ENCODE data around the gene SPINK1.
A peak's percentile ranks its signal among the peaks of the same experiment; 100 is the strongest.

The SPINK1 gene

DNA sequence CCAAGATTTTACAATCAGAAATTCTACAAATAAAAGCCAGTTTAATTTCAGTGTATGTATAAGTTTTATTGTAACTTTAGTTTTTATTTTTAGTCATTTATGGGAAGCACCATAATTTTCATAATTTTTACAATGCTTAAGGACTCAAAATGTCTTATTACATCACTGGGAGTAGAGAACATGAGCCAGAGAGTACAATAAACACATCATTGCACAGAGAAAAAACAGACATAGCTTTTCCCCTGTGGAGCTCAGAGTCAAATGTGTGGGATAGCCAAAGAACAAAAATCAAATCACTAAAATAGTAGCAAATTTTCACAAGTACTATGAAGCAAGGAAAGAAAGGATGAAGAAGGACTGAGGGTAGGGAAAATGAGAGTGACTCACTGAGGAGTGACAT lies 43.4 kb downstream of the SPINK1 start:
- TF ChIP-seq GATA3 (IDR thresholded peaks at IDR 0.05; ENCODE audit: low read depth, low read length): no peak
- no peak for TF ChIP-seq GATA2 (IDR thresholded peaks at IDR 0.05; ENCODE audit: low read depth, low read length)

DNA sequence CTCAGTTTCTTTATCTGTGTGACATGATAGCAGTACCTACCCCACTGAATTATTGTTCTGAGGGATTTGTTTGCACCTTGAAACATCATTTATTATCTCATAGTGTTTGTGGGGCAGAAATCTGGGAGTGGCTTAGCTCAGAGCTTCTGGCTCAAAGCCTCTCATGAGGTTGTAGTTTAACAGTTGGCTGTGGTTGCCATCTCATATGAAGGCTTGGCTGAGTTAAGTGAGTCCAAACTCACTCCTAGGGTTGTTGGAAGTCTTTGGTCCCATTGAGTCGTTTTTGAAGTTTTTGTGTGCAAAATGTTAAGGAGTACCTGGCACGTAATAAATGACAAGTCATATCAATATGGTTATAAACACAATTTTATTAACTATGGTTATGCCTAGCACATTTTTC lies 45.3 kb downstream of the SPINK1 start:
- TF ChIP-seq GATA2 (IDR thresholded peaks at IDR 0.05; ENCODE audit: low read depth, low read length): no peak

DNA sequence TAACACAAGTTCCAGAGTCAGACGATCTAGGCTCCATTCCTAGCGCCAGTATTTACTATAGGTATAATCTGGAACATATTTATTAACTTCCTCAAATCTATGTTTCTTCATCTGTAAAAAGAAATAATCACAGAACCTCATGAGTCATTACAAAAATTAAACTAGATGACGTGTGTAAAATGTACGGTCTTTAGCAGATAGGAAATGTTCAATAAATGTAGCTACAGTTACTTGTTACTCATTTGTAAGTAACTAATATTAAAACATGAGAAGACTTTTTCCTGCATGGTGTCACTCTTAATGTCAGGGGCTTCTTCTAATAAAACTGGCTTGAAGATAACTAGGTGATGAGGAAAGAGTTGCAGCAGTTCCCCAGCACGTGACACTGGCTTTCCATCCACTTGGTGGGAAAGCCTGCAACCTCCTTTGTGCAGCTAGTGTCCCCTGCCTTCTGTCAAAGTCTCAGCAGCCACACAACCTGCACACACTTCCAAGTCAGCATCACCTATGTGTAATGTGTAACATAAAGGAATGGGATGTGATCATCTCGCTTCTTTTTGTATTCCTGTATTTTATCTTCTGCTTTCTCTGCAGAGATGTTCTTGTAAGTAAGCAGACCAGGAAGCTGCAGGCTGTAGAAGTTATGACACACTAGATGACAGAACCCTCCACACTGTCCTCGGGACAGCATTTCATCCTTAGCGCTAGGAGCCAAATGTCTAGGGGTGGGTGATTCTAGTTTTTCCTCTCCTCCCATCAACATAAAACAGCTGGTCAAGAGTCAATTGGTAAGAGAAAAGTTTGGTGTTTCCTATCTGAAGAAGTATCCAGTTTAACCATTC lies 47.1 kb downstream of the SPINK1 start:
- no peak for TF ChIP-seq GATA3 (IDR thresholded peaks at IDR 0.05; ENCODE audit: low read depth, low read length)
- no peak for TF ChIP-seq GATA2 (IDR thresholded peaks at IDR 0.05; ENCODE audit: low read depth, low read length)

DNA sequence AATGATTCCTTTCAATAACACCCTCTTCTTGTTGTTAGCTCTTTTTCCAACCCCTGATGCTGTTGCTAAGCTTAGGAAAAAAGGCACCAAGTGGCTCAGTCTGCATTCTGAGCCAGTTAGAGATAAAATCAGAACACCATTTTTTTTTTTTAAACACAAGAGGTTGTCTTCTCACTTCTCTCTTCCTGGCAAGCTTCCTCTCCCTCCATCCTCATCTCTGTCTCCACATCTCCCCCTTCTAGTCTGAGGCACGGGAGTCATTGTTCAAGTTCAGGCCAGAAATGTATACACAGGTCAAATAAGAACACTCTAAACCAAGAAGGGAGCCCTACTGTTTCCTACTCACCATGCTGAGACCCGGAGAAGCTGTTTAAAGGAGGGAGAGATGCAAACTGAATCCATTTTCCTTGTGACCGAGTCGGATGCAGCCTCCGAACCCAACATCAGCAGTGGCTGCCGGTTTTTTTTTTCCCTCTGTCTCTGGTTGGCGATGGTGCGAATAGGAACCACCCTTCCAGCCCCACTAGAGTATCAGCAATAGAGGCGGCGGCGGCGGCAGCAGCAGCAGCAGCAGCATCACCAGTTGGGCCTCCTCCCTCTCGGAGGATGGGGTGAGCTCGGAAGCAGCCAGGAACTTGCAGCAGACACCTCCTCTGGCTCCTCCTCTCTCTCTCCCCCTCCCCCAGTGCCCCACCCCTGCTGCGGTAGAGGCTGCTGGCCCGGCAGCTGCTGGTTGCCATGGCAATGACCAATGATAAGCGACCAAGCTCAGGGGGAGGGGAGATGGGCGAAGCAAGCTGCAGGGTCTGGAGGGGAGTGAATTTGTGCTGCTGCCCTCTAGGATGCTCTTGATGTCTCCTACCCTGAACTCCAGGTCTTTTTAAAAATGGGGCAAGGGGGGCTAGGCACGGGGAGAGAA lies 49.1 kb downstream of the SPINK1 start, which contains the start of gene JAKMIP2:
Gene JAKMIP2 (minus strand): TSS at position 619 of the 919 bp plus-strand sequence. CDS start 110,922 bp downstream, outside the sequence.
- TF ChIP-seq GATA3 (IDR thresholded peaks at IDR 0.05; ENCODE audit: low read depth, low read length) (peak; percentile 64), GATA2 (IDR thresholded peaks at IDR 0.05; ENCODE audit: low read depth, low read length) (peak; percentile 80)

DNA sequence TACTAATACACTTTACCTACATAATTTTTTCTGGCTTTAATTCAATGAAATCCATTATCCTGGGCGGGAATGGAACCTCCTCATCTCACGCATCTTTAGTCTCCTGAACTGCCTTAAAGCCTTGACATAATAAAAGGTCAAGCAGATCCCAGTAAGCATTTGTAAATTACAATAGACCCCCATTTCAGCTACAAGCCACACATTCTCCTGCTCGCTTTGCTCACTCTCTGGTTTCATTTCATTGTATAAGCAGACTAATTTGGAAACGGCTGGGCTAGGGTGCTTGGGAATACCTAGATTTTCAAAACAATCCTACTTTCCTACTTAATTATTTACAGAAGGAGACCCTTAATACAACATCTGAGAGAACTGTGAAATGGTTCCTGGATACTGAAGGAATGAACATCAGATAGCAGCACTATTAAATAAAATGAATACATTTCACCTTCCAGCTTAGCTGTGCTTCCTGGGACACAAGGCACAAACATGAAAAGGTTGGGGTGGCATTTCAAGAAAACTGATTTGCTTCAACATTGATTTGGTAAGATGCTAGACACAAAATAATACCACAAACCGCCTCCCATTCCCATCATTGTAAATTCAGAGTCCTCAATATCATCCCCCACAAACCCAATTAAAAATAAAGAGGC lies 50.4 kb downstream of the SPINK1 start:
- TF ChIP-seq GATA2 (IDR thresholded peaks at IDR 0.05; ENCODE audit: low read depth, low read length): no peak
- no peak for TF ChIP-seq GATA3 (IDR thresholded peaks at IDR 0.05; ENCODE audit: low read depth, low read length)

DNA sequence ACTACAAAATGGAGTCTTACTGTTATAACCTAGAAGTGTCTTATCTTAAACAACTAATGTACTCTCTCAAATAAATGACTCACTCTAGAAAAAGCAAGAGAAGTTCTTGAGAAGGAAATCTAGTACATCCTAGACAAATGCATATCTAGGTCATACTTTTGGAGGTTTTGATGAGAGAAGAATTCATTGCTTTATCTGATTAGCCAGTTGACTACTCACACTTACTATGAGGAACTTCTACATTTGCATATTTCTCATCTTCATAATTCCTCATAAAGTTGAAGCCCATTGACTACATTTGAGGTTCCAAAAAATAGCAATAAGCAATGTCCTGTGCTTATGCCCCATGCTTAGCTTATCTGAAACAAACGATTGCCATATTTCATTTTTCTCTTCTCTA lies 51.8 kb downstream of the SPINK1 start:
- no peak for TF ChIP-seq GATA2 (IDR thresholded peaks at IDR 0.05; ENCODE audit: low read depth, low read length)
- no peak for TF ChIP-seq GATA3 (IDR thresholded peaks at IDR 0.05; ENCODE audit: low read depth, low read length)

DNA sequence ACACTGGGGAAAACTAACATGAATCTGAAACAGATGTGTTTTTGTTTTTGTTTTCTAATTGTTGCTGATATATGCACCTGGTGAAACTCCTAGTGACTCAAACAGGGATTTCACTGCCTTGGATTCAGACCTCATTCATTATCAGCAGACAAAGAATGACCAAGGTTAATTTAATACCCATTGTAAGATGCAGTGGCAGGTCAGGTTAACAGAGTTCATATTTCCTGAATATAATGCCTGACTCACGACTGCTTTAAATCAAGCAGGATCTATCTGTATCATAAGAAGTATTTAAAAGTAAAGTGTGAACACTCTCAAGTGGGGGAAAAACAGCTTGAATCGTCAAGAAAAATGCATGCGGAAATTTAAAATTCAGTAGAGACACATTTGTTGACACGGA lies 54.5 kb downstream of the SPINK1 start:
- no peak for TF ChIP-seq GATA2 (IDR thresholded peaks at IDR 0.05; ENCODE audit: low read depth, low read length)
- no peak for TF ChIP-seq GATA3 (IDR thresholded peaks at IDR 0.05; ENCODE audit: low read depth, low read length)

Measured in SH-SY5Y (cell line).